Stimulated activated CD4-positive, alpha-beta T cell treated with anti-CD3 and anti-CD28 coated beads, TNF-alpha, amount 100 ng/mL, for 24 hours (primary cell): Measurements from ENCODE around the gene TBC1D10A.

Experiments
- DNase-seq, 3 experiments: peaks; one replicate each; pipeline ENCODE4 v3.0.0-alpha.2; 2020; ENCODE audit warnings: low read depth in 3 of 3

TBC1D10A gene, protein sequence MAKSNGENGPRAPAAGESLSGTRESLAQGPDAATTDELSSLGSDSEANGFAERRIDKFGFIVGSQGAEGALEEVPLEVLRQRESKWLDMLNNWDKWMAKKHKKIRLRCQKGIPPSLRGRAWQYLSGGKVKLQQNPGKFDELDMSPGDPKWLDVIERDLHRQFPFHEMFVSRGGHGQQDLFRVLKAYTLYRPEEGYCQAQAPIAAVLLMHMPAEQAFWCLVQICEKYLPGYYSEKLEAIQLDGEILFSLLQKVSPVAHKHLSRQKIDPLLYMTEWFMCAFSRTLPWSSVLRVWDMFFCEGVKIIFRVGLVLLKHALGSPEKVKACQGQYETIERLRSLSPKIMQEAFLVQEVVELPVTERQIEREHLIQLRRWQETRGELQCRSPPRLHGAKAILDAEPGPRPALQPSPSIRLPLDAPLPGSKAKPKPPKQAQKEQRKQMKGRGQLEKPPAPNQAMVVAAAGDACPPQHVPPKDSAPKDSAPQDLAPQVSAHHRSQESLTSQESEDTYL

DNA sequence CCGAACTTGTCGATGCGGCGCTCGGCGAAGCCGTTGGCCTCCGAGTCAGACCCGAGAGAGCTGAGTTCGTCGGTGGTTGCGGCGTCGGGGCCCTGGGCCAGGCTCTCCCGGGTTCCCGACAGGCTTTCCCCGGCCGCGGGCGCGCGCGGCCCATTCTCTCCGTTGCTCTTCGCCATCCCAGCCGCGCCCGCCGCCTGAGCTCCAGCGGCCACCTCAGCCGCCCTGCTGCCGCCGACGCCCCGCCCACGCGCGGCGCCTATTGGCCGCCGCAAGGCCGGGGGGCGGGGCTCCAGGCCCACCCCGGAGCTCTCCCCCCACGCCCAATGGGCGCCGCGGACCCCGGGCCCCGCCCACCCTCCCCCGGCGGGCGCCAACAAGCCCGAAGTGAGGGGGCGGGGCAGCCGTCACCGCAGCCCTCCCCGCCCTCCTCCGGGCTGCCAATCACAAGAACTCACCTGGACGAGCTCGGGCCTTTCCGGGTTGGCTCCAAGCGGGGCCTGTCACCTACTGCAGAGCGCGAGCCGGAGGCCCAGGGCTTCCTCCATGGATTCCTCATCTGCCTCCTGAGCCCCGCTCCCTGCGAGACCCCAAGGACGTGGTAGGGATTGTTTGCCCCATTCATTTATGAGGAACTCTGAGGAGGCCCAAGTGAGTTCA is at the start of gene TBC1D10A:
TSS of gene TBC1D10A (minus strand) at position 236 of the 657 bp plus-strand sequence. CDS start at position 176, 60 bp downstream.
- peak; percentile 80 to 93 (median 88) for DNase-seq

- DNase-seq, result no peak
Observed at GRCh38 chr22:30375312-30375849, 48.6 kb upstream of the TBC1D10A start.

- no peak for DNase-seq
Observed at GRCh38 chr22:30373331-30374325, 46.9 kb upstream of the TBC1D10A start.

DNA sequence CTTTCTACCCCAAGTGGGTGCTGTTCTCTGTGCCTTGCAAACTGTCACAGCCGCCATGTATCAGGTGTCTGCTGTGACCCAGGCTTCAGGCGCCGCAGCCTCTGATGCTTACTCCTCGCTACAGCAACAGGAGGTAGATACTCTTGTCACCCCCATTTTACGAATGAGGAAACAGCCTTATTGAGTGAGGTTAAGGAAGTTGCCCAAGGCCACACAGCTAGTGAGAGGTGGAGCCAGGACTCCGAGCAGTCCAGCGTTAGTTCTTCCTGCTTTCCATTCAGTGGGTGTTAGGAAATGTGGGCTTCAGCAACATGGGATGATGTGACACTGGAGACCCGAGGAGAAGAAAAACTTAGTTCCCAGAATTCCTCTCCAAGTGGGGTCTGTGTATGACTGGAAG is 46.2 kb upstream of the TBC1D10A start:
- DNase-seq, result no peak

DNA sequence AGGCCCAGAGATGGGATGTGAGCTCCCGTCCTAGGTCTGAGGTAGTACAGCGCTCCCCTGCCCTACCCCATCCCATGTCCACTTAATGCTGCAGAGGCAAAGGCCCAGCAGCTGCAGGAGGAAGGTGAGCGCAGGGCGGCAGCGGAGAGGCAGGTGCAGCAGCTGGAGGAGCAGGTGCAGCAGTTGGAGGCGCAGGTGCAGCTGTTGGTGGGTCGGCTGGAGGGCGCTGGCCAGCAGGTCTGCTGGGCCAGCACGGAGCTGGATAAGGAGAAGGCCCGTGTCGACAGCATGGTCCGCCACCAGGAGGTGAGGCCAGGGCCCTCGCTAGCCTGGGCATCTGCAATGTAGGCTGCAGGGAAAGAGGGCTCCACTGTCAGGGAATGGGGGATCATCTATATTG is 45.2 kb upstream of the TBC1D10A start:
- DNase-seq, result no peak

GRCh38 chr22:30371321-30371720 is 44.6 kb upstream of the TBC1D10A start:
- DNase-seq, result no peak

- DNase-seq, result no peak
Observed at GRCh38 chr22:30370641-30371230, 44.0 kb upstream of the TBC1D10A start.

DNA sequence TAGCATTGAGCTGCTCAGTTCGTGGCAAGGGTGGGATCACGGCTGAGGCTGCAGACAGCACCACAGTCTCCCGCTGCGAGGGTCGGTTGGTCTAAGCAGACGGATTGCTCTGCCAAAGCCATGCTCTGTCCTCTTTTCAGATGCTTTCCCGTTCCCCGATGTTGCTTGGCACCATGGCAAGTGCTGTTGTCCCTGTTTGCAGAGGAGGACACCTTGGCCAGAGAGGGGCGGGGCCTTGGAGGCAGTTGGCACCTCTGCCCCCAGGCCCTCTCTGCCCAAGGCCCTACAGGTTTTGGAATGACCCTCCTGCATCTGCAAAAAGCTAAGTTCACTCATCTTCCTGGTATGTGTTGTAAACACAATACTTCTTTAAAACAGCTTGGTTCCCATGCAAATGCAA is 41.7 kb upstream of the TBC1D10A start:
- no peak for DNase-seq

GRCh38 chr22:30365891-30366290 is 39.1 kb upstream of the TBC1D10A start:
- DNase-seq, result no peak

GRCh38 chr22:30362651-30363281 is 36.0 kb upstream of the TBC1D10A start:
- DNase-seq, result no peak

DNA sequence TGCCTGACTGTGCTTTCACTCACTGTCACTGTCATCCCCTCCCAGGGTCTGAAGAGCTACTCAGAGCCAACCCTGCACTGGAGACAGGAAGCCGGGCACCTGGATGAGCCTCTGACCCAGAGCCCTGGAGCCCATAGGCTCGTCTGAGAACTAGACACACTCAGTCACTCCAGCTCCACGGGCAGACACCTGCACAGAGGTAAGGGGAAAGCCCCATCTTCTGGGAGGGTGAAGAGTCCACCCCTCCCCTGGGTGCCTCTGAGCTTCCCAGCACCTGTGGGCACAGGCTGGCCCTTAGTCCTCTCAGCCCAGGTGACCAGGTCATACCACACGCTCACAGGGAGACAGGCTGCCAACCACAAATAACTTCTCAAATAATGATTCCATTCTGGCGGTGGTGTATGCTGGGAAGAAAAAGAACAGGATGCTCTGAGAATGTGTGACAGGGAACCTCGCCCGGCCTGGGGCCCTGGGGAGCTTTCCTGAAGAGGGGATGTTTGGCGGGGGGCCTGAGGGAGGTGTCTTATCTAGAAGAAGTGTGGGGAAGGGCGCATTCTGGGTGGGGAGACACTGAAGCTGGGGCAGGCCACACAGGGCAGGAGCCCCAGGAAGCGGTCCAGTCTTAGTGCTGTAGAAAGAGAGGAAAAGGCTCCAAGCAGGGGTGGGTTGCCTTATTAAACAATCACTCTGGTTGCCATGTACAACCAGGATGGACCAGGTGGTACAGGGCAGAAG is 35.3 kb upstream of the TBC1D10A start:
- DNase-seq, result no peak

DNA sequence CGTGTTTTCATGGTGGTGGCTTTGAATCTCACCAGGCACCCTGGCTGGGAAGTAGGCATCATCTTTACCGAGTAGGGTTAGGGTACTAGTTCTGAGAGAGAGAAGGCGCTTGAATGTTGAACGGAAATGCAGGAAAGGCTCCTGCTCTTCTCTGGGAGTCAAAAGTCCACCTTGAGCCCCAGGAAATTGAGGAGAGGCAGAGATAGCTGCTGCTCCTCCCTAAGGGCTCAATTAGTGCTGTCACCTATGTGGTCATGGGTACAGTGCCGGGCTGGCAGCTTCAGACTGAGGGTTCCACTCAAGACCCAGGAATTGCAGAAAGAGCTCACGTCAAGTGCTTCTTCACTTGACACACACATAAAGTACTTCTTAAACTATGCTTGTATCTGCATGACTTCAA is 31.8 kb upstream of the TBC1D10A start:
- no peak for DNase-seq

DNA sequence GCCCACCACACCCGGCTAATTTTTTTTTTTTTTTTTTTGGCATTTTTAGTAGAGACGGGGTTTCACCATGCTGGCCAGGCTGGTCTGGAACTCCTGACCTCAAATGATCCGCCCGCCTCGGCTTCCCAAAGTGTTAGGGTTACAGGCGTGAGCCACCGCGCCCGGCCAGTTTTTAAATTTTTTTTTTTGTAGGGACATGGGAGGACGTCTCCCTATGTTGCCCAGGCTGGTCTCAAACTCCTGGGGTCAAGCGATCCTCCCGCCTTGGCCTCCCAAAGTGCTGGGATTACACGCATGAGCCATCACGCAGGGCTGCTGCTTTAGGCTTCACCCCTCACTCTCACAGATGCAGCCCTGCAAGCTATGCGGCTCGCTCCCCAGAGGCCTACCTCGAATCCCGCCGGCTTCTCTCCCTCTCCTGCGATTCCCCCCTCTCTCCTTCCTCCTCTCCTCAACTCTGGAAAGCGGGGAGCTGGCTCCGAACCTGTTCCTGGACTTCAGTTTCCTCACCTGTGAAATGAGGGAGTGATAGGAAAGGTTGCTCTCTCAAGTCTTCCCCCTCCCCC is 31.0 kb upstream of the TBC1D10A start:
- DNase-seq, result no peak

DNA sequence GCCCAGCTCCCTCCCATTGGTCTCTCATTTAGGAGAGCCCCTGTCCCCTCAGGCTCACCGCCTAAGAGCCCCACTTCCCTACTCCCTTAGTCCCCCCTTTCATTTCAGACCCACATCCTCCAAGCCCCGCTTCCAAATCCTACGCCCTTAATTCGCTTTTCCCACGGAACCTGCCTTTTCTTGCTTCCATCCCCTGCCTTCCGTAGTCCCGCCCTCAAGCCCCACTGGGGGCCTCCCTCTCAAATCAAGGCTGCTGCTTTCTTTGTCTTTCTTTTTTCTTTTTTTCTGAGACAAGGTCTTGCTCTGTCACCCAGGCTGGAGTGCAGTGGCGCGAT is 30.5 kb upstream of the TBC1D10A start:
- DNase-seq, result no peak

DNA sequence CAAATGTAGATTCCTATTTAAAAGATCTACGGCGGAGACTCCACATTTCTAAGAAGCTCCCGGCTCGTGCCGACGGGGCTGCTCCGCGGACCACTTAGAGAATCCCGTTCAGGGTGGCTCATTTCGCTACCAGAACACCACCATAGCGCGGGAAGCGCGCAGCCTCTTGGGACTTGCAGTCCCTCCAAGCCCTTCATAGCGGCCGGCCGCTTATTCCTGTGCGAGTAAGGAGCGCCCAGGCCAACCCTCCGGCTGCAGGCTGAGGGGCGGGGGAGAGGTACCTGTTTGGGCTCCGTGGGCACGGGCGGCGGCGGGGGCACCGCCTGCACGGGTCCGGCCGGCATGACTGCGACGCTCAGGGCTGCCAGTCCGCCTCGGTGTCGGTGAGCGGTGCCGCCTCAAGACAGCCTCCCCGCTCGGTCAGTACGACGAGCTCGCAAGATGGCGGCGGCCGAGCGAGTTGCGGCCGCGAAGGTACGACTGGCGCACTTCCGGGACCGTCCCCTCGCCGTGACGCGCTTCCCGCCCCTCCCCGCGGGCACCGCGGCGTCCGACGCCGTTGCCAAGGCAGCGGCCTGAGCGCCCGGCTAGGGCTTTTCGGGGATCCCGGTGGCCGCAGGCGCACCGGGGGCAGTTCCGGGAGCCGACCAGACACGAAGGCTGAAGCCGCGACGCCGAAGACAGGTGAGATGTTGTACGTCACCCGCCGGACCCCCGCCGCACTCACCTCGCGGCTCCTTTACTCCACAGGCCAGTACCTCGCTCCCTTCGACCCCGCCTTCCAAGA is 29.9 kb upstream of the TBC1D10A start, which contains the start of the genes CCDC157 and SF3A1:
TSS of gene CCDC157 (plus strand) at position 559 of the 787 bp plus-strand sequence. CDS start 8,994 bp downstream, outside the sequence.
TSS of gene SF3A1 (minus strand) at position 446 of the 787 bp plus-strand sequence. CDS start at position 344, 102 bp downstream.
- DNase-seq, result peak; percentile 73 to 87 (median 73)

DNA sequence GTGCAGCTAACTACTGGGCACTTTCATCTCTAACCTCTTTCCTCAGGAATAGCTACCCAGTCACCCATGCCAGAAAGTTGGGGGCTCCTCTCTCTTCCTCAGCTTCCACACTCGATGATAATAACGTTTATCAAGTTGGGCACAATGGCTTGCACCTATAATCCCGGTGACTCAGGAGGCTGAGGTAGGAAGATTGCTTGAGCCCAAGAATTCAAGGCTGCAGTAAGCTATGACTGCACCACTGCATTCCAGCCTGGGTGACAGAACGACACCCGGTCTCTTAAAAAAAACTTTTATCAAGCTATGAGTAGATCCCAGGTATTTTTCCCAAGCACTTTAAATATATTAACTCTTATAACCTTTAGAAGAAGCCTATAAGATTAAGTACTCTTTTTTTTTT is 27.9 kb upstream of the TBC1D10A start:
- DNase-seq, result no peak

DNA sequence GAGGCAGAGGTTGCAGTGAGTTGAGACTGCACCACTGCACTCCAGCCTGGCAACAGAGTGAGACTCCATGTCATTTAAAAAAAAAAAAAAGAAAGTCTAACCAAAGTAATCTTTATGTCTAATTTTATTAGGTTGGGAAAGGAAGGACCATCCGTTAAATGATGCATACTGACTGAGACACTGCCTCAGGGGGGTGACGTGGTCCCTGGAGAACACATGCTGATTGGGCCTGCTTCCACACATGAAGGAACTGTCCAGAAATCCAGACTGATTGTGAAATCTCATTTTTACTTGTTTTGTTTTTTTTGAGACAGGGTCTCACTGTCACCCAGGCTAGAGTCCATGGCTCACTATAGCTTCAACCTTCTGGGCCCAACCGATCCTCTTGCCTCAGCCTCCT is 24.5 kb upstream of the TBC1D10A start:
- no peak for DNase-seq

GRCh38 chr22:30348809-30349208 is 22.1 kb upstream of the TBC1D10A start:
- DNase-seq, result no peak

DNA sequence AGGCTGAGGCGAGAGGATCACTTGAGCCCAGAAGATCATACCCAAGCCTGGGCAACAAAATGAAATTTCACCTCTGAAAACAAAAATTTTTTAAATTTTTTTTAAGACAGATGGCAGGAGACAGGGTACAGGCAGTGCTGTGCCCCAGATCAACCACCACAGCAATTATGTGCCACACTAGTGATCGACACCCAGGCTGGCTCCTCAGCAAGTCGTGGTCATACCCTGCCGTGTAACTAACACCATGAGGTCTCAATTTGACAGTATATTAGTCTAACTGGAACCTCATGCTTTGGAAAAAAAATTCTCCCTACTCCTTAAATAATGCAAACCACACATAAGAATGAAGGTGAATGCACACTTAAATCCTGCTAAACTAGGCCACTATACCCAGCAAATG is 21.7 kb upstream of the TBC1D10A start:
- DNase-seq, result no peak
